ENCODE measurements around the gene HYPK. TPM values are rescaled to one million over a fixed set of nuclear protein-coding genes. Genes with fewer than 3 reads are reported as not detected.

The HYPK gene
- total RNA-seq (2014; rRNA removed) (22.8 and 29.4 TPM in 2 replicates), Bru-seq, nascent RNA (percentile 97 among the genes with signal in this experiment), BruChase-seq, experiment 1, labeled RNA remaining after a 6-hour chase (percentile 98 among the genes with signal in this experiment), BruChase-seq, experiment 2, labeled RNA remaining after a 2-hour chase (percentile 96 among the genes with signal in this experiment)
- long read RNA-seq, full-length matches to known transcripts, result 177 of 253 reads
- long read RNA-seq, partial matches to known transcripts, result 0 of 253 reads
- long read RNA-seq, other reads (novel, unspliced or antisense), result 76 of 253 reads

GRCh38 chr15:43800286-43801141 lies at the start of gene HYPK:
HYPK (plus strand) TSS chr15:43800599; CDS start chr15:43800623, 24 bp downstream.
- no peak for TF ChIP-seq EZH2phosphoT487 (IDR thresholded peaks at IDR 0.05; ENCODE audit: borderline replicate concordance, low read length)
- TF ChIP-seq CTCF (conservative IDR thresholded peaks at IDR 0.05; ENCODE audit: low read depth, low read length), result no peak
- no peak for TF ChIP-seq EZH2 (IDR thresholded peaks at IDR 0.05; ENCODE audit: low read length, unreplicated experiment)
- Histone ChIP-seq H3K27ac (ENCODE audit: low read length) (peak within 1 kb of the TSS; percentile 78), H3K36me3 (ENCODE audit: low read depth, low read length) (peaks cover 39% of the 10 kb centered on the region), H2AFZ (ENCODE audit: low read length) (peak within 1 kb of the TSS; percentile 84), H3K27me3 (ENCODE audit: low read length) (no peaks in the 10 kb centered on the region), H3K4me2 (ENCODE audit: low read length) (peak within 1 kb of the TSS; percentile 84), H3K4me3 (ENCODE audit: low read length) (peak within 1 kb of the TSS; percentile 100), H3K79me2 (ENCODE audit: low read length) (peaks cover 21% of the 10 kb centered on the region), H3K9ac (ENCODE audit: low read length) (peak within 1 kb of the TSS; percentile 98), H3K9me2 (replicated peaks; ENCODE audit: low read length) (no peaks in the 10 kb centered on the region), H4K20me1 (ENCODE audit: low read length) (no peaks in the 10 kb centered on the region), H3F3A (ENCODE audit: low read length, unreplicated experiment) (peaks cover 16% of the 10 kb centered on the region), H3K9me3 (ENCODE audit: low read length) (no peaks in the 10 kb centered on the region), H3K4me1 (ENCODE audit: insufficient read depth, low read length) (peaks cover 48% of the 10 kb centered on the region)
- CTCF ChIA-PET, result interaction anchor here (0.6 kb wide), 1 partner anchor 26 kb away, joined by 3 read pairs; no protein-coding TSS in a partner anchor
- intact Hi-C loops (cut with micrococcal nuclease), result loop anchor here (1.0 to 10.0 kb wide), 2 partner anchors 24 to 64 kb away; partner anchors contain the start of gene MFAP1
- TSS peak; percentile 62 for BruUV-seq (replicated peaks)
- POLR2A ChIA-PET (ENCODE audit: unreplicated experiment), result interaction anchor here (0.5 to 1.1 kb wide), 6 partner anchors 21 to 484 kb away, joined by 3 to 10 read pairs (median 4); partner anchors contain the start of gene MFAP1
- peak; percentile 85 for DNase-seq
- peak; percentile 67 for ATAC-seq

GRCh38 chr15:43751885-43752284 lies 48.5 kb upstream of the HYPK start:
- Histone ChIP-seq H3K79me2 (ENCODE audit: low read length) (peaks cover 100% of the 10 kb centered on the region), H4K20me1 (ENCODE audit: low read length) (peaks cover 89% of the 10 kb centered on the region), H3F3A (ENCODE audit: low read length, unreplicated experiment) (no peaks in the 10 kb centered on the region), H3K4me3 (ENCODE audit: low read length) (no peak overlapping the region), H2AFZ (ENCODE audit: low read length) (no peak overlapping the region), H3K9ac (ENCODE audit: low read length) (no peak overlapping the region), H3K36me3 (ENCODE audit: low read depth, low read length) (peaks cover 52% of the 10 kb centered on the region), H3K27ac (ENCODE audit: low read length) (no peak overlapping the region), H3K9me2 (replicated peaks; ENCODE audit: low read length) (no peaks in the 10 kb centered on the region), H3K4me1 (ENCODE audit: insufficient read depth, low read length) (peaks cover 10% of the 10 kb centered on the region), H3K4me2 (ENCODE audit: low read length) (no peak overlapping the region), H3K9me3 (ENCODE audit: low read length) (no peaks in the 10 kb centered on the region), H3K27me3 (ENCODE audit: low read length) (no peaks in the 10 kb centered on the region)
- intact Hi-C loops (cut with micrococcal nuclease), result no loop called here
- POLR2A ChIA-PET (ENCODE audit: unreplicated experiment), result no interaction called here
- DNase-seq, result no peak
- CTCF ChIA-PET, result no interaction called here
- ATAC-seq, result no peak
- BruUV-seq (replicated peaks), result no TSS peak
- no peak for TF ChIP-seq EZH2 (IDR thresholded peaks at IDR 0.05; ENCODE audit: low read length, unreplicated experiment)
- no peak for TF ChIP-seq EZH2phosphoT487 (IDR thresholded peaks at IDR 0.05; ENCODE audit: borderline replicate concordance, low read length)
- TF ChIP-seq CTCF (conservative IDR thresholded peaks at IDR 0.05; ENCODE audit: low read depth, low read length), result no peak
